Osteoblast (primary cell): ENCODE measurements around the gene ZNF778. TPM values are rescaled to one million over a fixed set of nuclear protein-coding genes. Genes with fewer than 3 reads are reported as not detected.

Experiments used
- DNase-seq: peaks from one replicate; pipeline ENCODE4 v3.0.0; 2011; ENCODE audit warnings: low spot score, mixed read lengths; ENCODE audit not compliant: insufficient read length; ENCODE audit errors: missing footprints
- H2AFZ ChIP-seq: 2 replicates; pipeline ENCODE4 v1.6.0; 2011; ENCODE audit warnings: mild to moderate bottlenecking, low read length
- H3K27ac ChIP-seq: 2 replicates; pipeline ENCODE4 v1.5.1; 2011; ENCODE audit warnings: mild to moderate bottlenecking, low read depth, low read length, moderate library complexity
- H3K27me3 ChIP-seq: 2 replicates; pipeline ENCODE4 v1.6.0; 2012; ENCODE audit warnings: mild to moderate bottlenecking, control low read depth, inconsistent platforms, low read length, moderate library complexity; ENCODE audit not compliant: insufficient read depth
- H3K36me3 ChIP-seq: 2 replicates; pipeline ENCODE4 v1.5.1; 2011; ENCODE audit warnings: mild to moderate bottlenecking, low read length, control low read depth, moderate library complexity; ENCODE audit not compliant: insufficient read depth
- H3K4me1 ChIP-seq: 2 replicates; pipeline ENCODE4 v1.5.1; 2011; ENCODE audit warnings: mild to moderate bottlenecking, low read length, control low read depth, moderate library complexity; ENCODE audit not compliant: insufficient read depth
- H3K4me2 ChIP-seq: 2 replicates; pipeline ENCODE4 v1.6.0; 2011; ENCODE audit warnings: mild to moderate bottlenecking, low read length; ENCODE audit not compliant: insufficient read depth
- H3K4me3 ChIP-seq: fragments of 200-600 bp; sonication (generic); 3 replicates; pipeline ENCODE4 v1.5.1; 2012; ENCODE audit warnings: mild to moderate bottlenecking, low read length, inconsistent platforms; ENCODE audit not compliant: insufficient read depth
- H3K79me2 ChIP-seq: 2 replicates; pipeline ENCODE4 v1.6.0; 2012; ENCODE audit warnings: mild to moderate bottlenecking, low read length, control low read depth, inconsistent platforms; ENCODE audit not compliant: insufficient read depth
- H3K9me3 ChIP-seq: 2 replicates; pipeline ENCODE4 v1.5.1; 2011; ENCODE audit warnings: low read depth, low read length, control low read depth
- H4K20me1 ChIP-seq: 2 replicates; pipeline ENCODE4 v1.6.0; 2012; ENCODE audit warnings: mild to moderate bottlenecking, low read length, control low read depth; ENCODE audit not compliant: insufficient read depth
- total RNA-seq: library from RNA; depleted of rRNA; stranded (reverse); fragments of >200 nt; gene quantifications from 2 replicates; pipeline ENCODE4 v1.2.3, GENCODE V29; 2012
- TF ChIP-seq, protein P1 (sequence below): IDR thresholded peaks from 2 replicates; pipeline ENCODE4 v1.5.1; 2011; ENCODE audit warnings: mild to moderate bottlenecking, low read depth, low read length, moderate library complexity; ENCODE audit errors: extremely low read depth

ZNF778 gene
- total RNA-seq, 1 donor = 8.7 TPM

DNA sequence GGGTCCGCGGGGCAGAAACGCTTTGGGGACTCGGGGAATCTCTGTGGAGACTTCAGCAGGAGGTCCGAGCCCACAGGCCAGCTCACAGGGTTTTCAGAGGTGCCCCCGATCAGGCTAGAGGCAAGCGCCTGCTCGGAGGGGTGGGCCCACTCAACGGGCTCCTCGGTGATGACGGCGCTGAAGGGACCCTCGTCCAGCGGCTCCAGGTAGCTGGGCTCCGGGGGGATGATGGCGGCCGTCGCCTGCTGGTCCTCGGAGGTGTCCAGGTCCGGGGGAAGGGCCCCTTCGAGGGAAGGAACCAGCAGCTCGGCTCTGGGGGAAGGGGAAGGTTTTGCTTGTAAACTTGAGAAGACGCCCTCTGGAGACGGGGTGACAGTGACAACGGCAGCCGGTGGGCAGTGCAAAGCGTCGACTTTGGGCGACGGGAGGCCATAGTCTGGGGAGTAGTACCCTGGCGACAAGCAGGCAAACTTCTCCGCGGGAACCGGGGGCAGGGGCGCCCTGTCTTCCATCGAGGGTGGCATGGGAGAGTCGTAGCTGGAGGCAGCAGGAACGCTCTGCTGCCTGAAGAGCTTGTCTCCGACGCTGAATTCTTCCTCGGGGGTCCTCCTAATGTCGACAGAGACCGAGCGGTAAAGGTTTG is 63.2 kb downstream of the ZNF778 start:
- Histone ChIP-seq H3K27ac (no peak overlapping the region), H4K20me1 (peaks cover 6% of the 10 kb centered on the region), H3K4me2 (no peak overlapping the region), H3K4me1 (no peaks in the 10 kb centered on the region), H3K9me3 (no peaks in the 10 kb centered on the region), H3K4me3 (no peak overlapping the region), H3K27me3 (no peaks in the 10 kb centered on the region), H3K36me3 (peaks cover 52% of the 10 kb centered on the region), H2AFZ (no peak overlapping the region), H3K79me2 (peaks cover 31% of the 10 kb centered on the region)
- TF ChIP-seq, protein P1, sequence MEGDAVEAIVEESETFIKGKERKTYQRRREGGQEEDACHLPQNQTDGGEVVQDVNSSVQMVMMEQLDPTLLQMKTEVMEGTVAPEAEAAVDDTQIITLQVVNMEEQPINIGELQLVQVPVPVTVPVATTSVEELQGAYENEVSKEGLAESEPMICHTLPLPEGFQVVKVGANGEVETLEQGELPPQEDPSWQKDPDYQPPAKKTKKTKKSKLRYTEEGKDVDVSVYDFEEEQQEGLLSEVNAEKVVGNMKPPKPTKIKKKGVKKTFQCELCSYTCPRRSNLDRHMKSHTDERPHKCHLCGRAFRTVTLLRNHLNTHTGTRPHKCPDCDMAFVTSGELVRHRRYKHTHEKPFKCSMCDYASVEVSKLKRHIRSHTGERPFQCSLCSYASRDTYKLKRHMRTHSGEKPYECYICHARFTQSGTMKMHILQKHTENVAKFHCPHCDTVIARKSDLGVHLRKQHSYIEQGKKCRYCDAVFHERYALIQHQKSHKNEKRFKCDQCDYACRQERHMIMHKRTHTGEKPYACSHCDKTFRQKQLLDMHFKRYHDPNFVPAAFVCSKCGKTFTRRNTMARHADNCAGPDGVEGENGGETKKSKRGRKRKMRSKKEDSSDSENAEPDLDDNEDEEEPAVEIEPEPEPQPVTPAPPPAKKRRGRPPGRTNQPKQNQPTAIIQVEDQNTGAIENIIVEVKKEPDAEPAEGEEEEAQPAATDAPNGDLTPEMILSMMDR = no peak
- DNase-seq = no peak

- no peaks in the 10 kb centered on the region for H3K9me3 ChIP-seq
- no peak for DNase-seq
- H4K20me1 ChIP-seq = peaks cover 6% of the 10 kb centered on the region
- no peaks in the 10 kb centered on the region for H3K27me3 ChIP-seq
- H3K79me2 ChIP-seq = peaks cover 30% of the 10 kb centered on the region
- no peak overlapping the region for H2AFZ ChIP-seq
- peaks cover 56% of the 10 kb centered on the region for H3K36me3 ChIP-seq
- TF ChIP-seq, protein P1 = no peak
- no peak overlapping the region for H3K27ac ChIP-seq
- no peak overlapping the region for H3K4me2 ChIP-seq
- H3K4me3 ChIP-seq = no peak overlapping the region
- H3K4me1 ChIP-seq = no peaks in the 10 kb centered on the region
Observed at GRCh38 chr16:89281189-89281577, 63.7 kb downstream of the ZNF778 start.

GRCh38 chr16:89281829-89282228 is 64.3 kb downstream of the ZNF778 start:
- peaks cover 27% of the 10 kb centered on the region for H3K79me2 ChIP-seq
- peaks cover 6% of the 10 kb centered on the region for H4K20me1 ChIP-seq
- no peaks in the 10 kb centered on the region for H3K4me1 ChIP-seq
- H3K27ac ChIP-seq = no peak overlapping the region
- TF ChIP-seq, protein P1 = no peak
- H3K36me3 ChIP-seq = peaks cover 63% of the 10 kb centered on the region
- H3K9me3 ChIP-seq = no peaks in the 10 kb centered on the region
- H3K27me3 ChIP-seq = no peaks in the 10 kb centered on the region
- no peak overlapping the region for H3K4me3 ChIP-seq
- no peak overlapping the region for H3K4me2 ChIP-seq
- H2AFZ ChIP-seq = no peak overlapping the region
- no peak for DNase-seq

DNA sequence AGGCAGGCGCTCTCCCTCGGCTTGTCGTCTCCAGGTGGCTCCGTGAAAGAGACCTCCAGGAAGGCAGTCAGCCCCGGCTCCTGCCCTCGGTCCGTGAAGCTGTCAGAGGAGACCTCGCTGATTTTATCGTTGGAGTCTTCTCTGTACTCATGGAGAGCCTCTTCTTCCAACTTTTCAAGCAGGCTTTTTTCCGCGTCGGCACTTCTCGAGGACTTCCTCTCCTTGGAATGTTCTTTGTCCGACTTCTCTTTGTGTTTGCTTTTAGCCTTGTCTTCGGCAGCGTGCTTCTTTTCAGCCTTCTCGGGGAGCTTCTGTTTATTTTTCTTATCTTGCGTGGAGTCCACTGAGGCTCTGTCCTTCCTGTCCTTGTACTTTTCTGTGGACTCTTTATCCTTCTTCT is 65.0 kb downstream of the ZNF778 start:
- TF ChIP-seq, protein P1 = no peak
- H3K79me2 ChIP-seq = peaks cover 25% of the 10 kb centered on the region
- peaks cover 5% of the 10 kb centered on the region for H4K20me1 ChIP-seq
- no peaks in the 10 kb centered on the region for H3K9me3 ChIP-seq
- H3K27ac ChIP-seq = no peak overlapping the region
- DNase-seq = no peak
- no peak overlapping the region for H3K4me2 ChIP-seq
- no peak overlapping the region for H2AFZ ChIP-seq
- no peak overlapping the region for H3K4me3 ChIP-seq
- no peaks in the 10 kb centered on the region for H3K4me1 ChIP-seq
- no peaks in the 10 kb centered on the region for H3K27me3 ChIP-seq
- peaks cover 69% of the 10 kb centered on the region for H3K36me3 ChIP-seq
